ENCODE results near the gene NACAD.

The NACAD gene

GRCh38 chr7:45123913-45124710 is 35.3 kb upstream of the NACAD start:
- DNase-seq (ENCODE audit: low read depth) = no peak
- TF ChIP-seq CTCF (conservative IDR thresholded peaks at IDR 0.05; ENCODE audit: low read depth, low read length) = no peak
- no peak overlapping the region for H3K4me3 ChIP-seq (ENCODE audit: low read length)

GRCh38 chr7:45122975-45123860 is 34.4 kb upstream of the NACAD start:
- no peak for DNase-seq (ENCODE audit: low read depth)
- TF ChIP-seq CTCF (conservative IDR thresholded peaks at IDR 0.05; ENCODE audit: low read depth, low read length) = no peak
- no peak overlapping the region for H3K4me3 ChIP-seq (ENCODE audit: low read length)

GRCh38 chr7:45119550-45119949 is 30.8 kb upstream of the NACAD start:
- TF ChIP-seq CTCF (conservative IDR thresholded peaks at IDR 0.05; ENCODE audit: low read depth, low read length) = no peak
- no peak for DNase-seq (ENCODE audit: low read depth)
- no peak overlapping the region for H3K4me3 ChIP-seq (ENCODE audit: low read length)

GRCh38 chr7:45118889-45119331 is 30.1 kb upstream of the NACAD start:
- no peak for TF ChIP-seq CTCF (conservative IDR thresholded peaks at IDR 0.05; ENCODE audit: low read depth, low read length)
- no peak for DNase-seq (ENCODE audit: low read depth)
- H3K4me3 ChIP-seq (ENCODE audit: low read length) = no peak overlapping the region

GRCh38 chr7:45118292-45118691 is 29.5 kb upstream of the NACAD start:
- no peak for DNase-seq (ENCODE audit: low read depth)
- no peak for TF ChIP-seq CTCF (conservative IDR thresholded peaks at IDR 0.05; ENCODE audit: low read depth, low read length)
- no peak overlapping the region for H3K4me3 ChIP-seq (ENCODE audit: low read length)

- no peak for TF ChIP-seq CTCF (conservative IDR thresholded peaks at IDR 0.05; ENCODE audit: low read depth, low read length)
- no peak for DNase-seq (ENCODE audit: low read depth)
- H3K4me3 ChIP-seq (ENCODE audit: low read length) = no peak overlapping the region
Observed at GRCh38 chr7:45117582-45117981, 28.8 kb upstream of the NACAD start.

Measured in retinal pigment epithelial cell (primary cell).